H9 (cell line): Measurements from ENCODE around the gene CTAG2. TPM values are rescaled to one million over a fixed set of nuclear protein-coding genes. Genes with fewer than 3 reads are reported as not detected.
"Not testable (repeated sequence)": the region's sequence is repeated elsewhere in the genome, so short reads cannot be mapped to it uniquely, and the experiment has no call there.

Experiments
- DNase-seq: peaks from one replicate; pipeline ENCODE4 v3.0.0-alpha.2; 2017
- H2AFZ ChIP-seq: one replicate; pipeline ENCODE4 v1.6.1; 2013; ENCODE audit warnings: mild to moderate bottlenecking, low read length, control low read depth, moderate library complexity
- H2AK5ac ChIP-seq: 2 replicates; pipeline ENCODE4 v1.6.1; 2013; ENCODE audit warnings: low read length, control low read depth, mixed read lengths; ENCODE audit not compliant: insufficient read length
- H2BK120ac ChIP-seq: one replicate; pipeline ENCODE4 v1.6.1; 2013; ENCODE audit warnings: low read depth, mild to moderate bottlenecking, low read length, control low read depth, inconsistent platforms; ENCODE audit not compliant: poor library complexity, severe bottlenecking
- H2BK12ac ChIP-seq: 2 replicates; pipeline ENCODE4 v1.6.1; 2013; ENCODE audit warnings: low read length, control low read depth, mixed read lengths, low read depth; ENCODE audit not compliant: insufficient read length
- H2BK15ac ChIP-seq: 2 replicates; pipeline ENCODE4 v1.6.1; 2013; ENCODE audit warnings: low read depth, low read length, control low read depth
- H2BK20ac ChIP-seq: one replicate; pipeline ENCODE4 v1.6.1; 2013; ENCODE audit warnings: low read depth, mild to moderate bottlenecking, low read length, control low read depth, inconsistent platforms; ENCODE audit not compliant: poor library complexity, severe bottlenecking
- H2BK5ac ChIP-seq: 2 replicates; pipeline ENCODE4 v1.6.1; 2013; ENCODE audit warnings: low read length, control low read depth, mixed read lengths; ENCODE audit not compliant: insufficient read length
- H3K14ac ChIP-seq: 2 replicates; pipeline ENCODE4 v1.6.1; 2013; ENCODE audit warnings: low read length, control low read depth; ENCODE audit not compliant: insufficient read depth
- H3K18ac ChIP-seq: 2 replicates; pipeline ENCODE4 v1.6.1; 2013; ENCODE audit warnings: low read depth, mild to moderate bottlenecking, mixed read lengths, low read length, control low read depth; ENCODE audit not compliant: insufficient read length
- H3K23ac ChIP-seq: 2 replicates; pipeline ENCODE4 v1.6.1; 2013; ENCODE audit warnings: low read length, control low read depth, mixed read lengths, low read depth; ENCODE audit not compliant: insufficient read length
- H3K23me2 ChIP-seq: 2 replicates; pipeline ENCODE4 v1.6.1; 2013; ENCODE audit warnings: low read depth, mild to moderate bottlenecking, mixed read lengths, low read length, control low read depth; ENCODE audit not compliant: insufficient read length, poor library complexity, severe bottlenecking
- H3K27ac ChIP-seq: 2 replicates; pipeline ENCODE4 v1.5.1; 2013; ENCODE audit warnings: low read length, control low read depth, mixed read lengths, low read depth; ENCODE audit not compliant: insufficient read length
- H3K27me3 ChIP-seq: 2 replicates; pipeline ENCODE4 v1.6.1; 2013; ENCODE audit warnings: low read length, control low read depth, inconsistent platforms; ENCODE audit not compliant: insufficient read depth
- H3K4ac ChIP-seq: 2 replicates; pipeline ENCODE4 v1.6.1; 2013; ENCODE audit warnings: low read depth, mild to moderate bottlenecking, control low read depth, inconsistent platforms, low read length, moderate library complexity
- H3K4me1 ChIP-seq: 2 replicates; pipeline ENCODE4 v1.6.1; 2013; ENCODE audit warnings: low read length, control low read depth, inconsistent platforms; ENCODE audit not compliant: insufficient read depth
- H3K4me2 ChIP-seq: 2 replicates; pipeline ENCODE4 v1.6.1; 2013; ENCODE audit warnings: low read length, control low read depth, mixed read lengths; ENCODE audit not compliant: insufficient read length, insufficient read depth
- H3K56ac ChIP-seq: 2 replicates; pipeline ENCODE4 v1.6.1; 2013; ENCODE audit warnings: low read depth, mild to moderate bottlenecking, mixed read lengths, low read length, control low read depth; ENCODE audit not compliant: insufficient read length
- H3K79me1 ChIP-seq: 2 replicates; pipeline ENCODE4 v1.6.1; 2013; ENCODE audit warnings: low read depth, mild to moderate bottlenecking, moderate library complexity, low read length, control low read depth, inconsistent platforms; ENCODE audit not compliant: insufficient read depth, poor library complexity, severe bottlenecking
- H3K79me2 ChIP-seq: 2 replicates; pipeline ENCODE4 v1.6.1; 2013; ENCODE audit warnings: low read length, control low read depth, inconsistent platforms; ENCODE audit not compliant: insufficient read depth
- H3K9ac ChIP-seq: 2 replicates; pipeline ENCODE4 v1.6.1; 2013; ENCODE audit warnings: low read length, control low read depth, mixed read lengths; ENCODE audit not compliant: insufficient read length; ENCODE audit errors: extremely low read depth
- H3K9me3 ChIP-seq: one replicate; pipeline ENCODE4 v1.6.1; 2013; ENCODE audit warnings: low read depth, low read length, inconsistent platforms; ENCODE audit not compliant: control insufficient read depth
- H3T11ph ChIP-seq: one replicate; pipeline ENCODE4 v1.6.1; 2013; ENCODE audit warnings: mild to moderate bottlenecking, low read length, control low read depth, inconsistent platforms
- H4K20me1 ChIP-seq: one replicate; pipeline ENCODE4 v1.6.1; 2013; ENCODE audit not compliant: control insufficient read depth, insufficient read length, insufficient read depth
- H4K5ac ChIP-seq: 2 replicates; pipeline ENCODE4 v1.6.1; 2013; ENCODE audit warnings: low read depth, mild to moderate bottlenecking, mixed read lengths, low read length, control low read depth; ENCODE audit not compliant: insufficient read length
- H4K8ac ChIP-seq: replicated peaks from 2 replicates; pipeline ENCODE4 v1.6.1; 2013; ENCODE audit warnings: low read length, control low read depth, mixed read lengths, low read depth; ENCODE audit not compliant: insufficient read length
- H4K91ac ChIP-seq: 2 replicates; pipeline ENCODE4 v1.6.1; 2013; ENCODE audit warnings: low read depth, mild to moderate bottlenecking, moderate library complexity, mixed read lengths, low read length, control low read depth; ENCODE audit not compliant: insufficient read length
- H3K27ac Mint-ChIP-seq, 3 experiments: 2 replicates in 2 of 3; 3 replicates in 1 of 3; pipeline ENCODE4 v1.8.0; 2020 to 2021; ENCODE audit warnings: mixed read lengths in 3 of 3, mild to moderate bottlenecking in 1 of 3, moderate library complexity in 1 of 3
- H3K27me3 Mint-ChIP-seq: 2 replicates; pipeline ENCODE4 v1.8.0; 2021; ENCODE audit warnings: low read depth, mild to moderate bottlenecking, moderate library complexity, mixed read lengths
- H3K36me3 Mint-ChIP-seq, 3 experiments: 2 replicates in 2 of 3; 3 replicates in 1 of 3; pipeline ENCODE4 v1.8.0; 2020 to 2021; ENCODE audit warnings: low read depth in 3 of 3, mixed read lengths in 3 of 3; ENCODE audit not compliant: insufficient read depth in 1 of 3
- H3K4me1 Mint-ChIP-seq, 2 experiments: 2 replicates each; pipeline ENCODE4 v1.8.0; 2020; ENCODE audit warnings: mixed read lengths in 2 of 2
- H3K4me3 Mint-ChIP-seq, 2 experiments: 2 replicates in 1 of 2; 3 replicates in 1 of 2; pipeline ENCODE4 v1.8.0; 2020 to 2021; ENCODE audit warnings: mild to moderate bottlenecking in 2 of 2, mixed read lengths in 2 of 2, moderate library complexity in 1 of 2
- H3K9me3 Mint-ChIP-seq, 2 experiments: 2 replicates in 1 of 2; 3 replicates in 1 of 2; pipeline ENCODE4 v1.8.0; 2020; ENCODE audit warnings: mild to moderate bottlenecking in 2 of 2, mixed read lengths in 2 of 2, moderate library complexity in 1 of 2
- WGBS: extraction: QIAGEN DNeasy Blood & Tissue Kit; methylation state at CpG from one replicate; pipeline ENCODE4 v1.1.7; 2013; ENCODE audit warnings: missing lambda C conversion rate, low lambda C conversion rate, mixed read lengths; ENCODE audit not compliant: insufficient read length; ENCODE audit errors: extremely low coverage; 5-methylcytosine and 5-hydroxymethylcytosine counted together
- long read RNA-seq: library from polyadenylated mRNA; unstranded; transcript quantifications from one replicate; pipeline ENCODE4 v2.0.0, GENCODE V29; 2020
- total RNA-seq: library from RNA; stranded (reverse); gene quantifications from 2 replicates; pipeline ENCODE4 v1.2.1, GENCODE V29; 2021

CTAG2 gene
- total RNA-seq, result not detected in 2 replicates
- long read RNA-seq, result 0 reads

- H2BK120ac ChIP-seq, H3K56ac ChIP-seq, H3K4me3 Mint-ChIP-seq, H2BK15ac ChIP-seq, H2AFZ ChIP-seq, H3K14ac ChIP-seq, H3K27ac Mint-ChIP-seq, H4K5ac ChIP-seq, H3K27me3 ChIP-seq, H4K20me1 ChIP-seq, H3K23ac ChIP-seq, H2BK5ac ChIP-seq, H3K79me2 ChIP-seq, H3K4ac ChIP-seq, H2AK5ac ChIP-seq, H3K4me2 ChIP-seq, DNase-seq, H3K9ac ChIP-seq, H3K18ac ChIP-seq, H3K4me1 Mint-ChIP-seq, H3K4me1 ChIP-seq, H3K36me3 Mint-ChIP-seq, H2BK12ac ChIP-seq, H3K23me2 ChIP-seq, H4K91ac ChIP-seq, H2BK20ac ChIP-seq, H4K8ac ChIP-seq, H3K79me1 ChIP-seq, H3K27ac ChIP-seq, H3K27me3 Mint-ChIP-seq, H3T11ph ChIP-seq: not testable (repeated sequence)
- WGBS, result no CpG with 5 or more reads among the region's 27 CpGs
- H3K9me3 Mint-ChIP-seq, result peaks cover 59 to 66% of the 10 kb centered on the region in 2 experiments
- peaks cover 32% of the 10 kb centered on the region for H3K9me3 ChIP-seq
These were observed at the start of gene CTAG2 for GRCh38 chrX:154653413-154653812. Gene CTAG2 (minus strand): TSS chrX:154653579. CDS start chrX:154653515, 64 bp downstream.
